Measurements from ENCODE around the gene SLC25A39.
"Not testable (repeated sequence)": the region's sequence is repeated elsewhere in the genome, so short reads cannot be mapped to it uniquely, and the experiment has no call there.

Gene SLC25A39

GRCh38 chr17:44333371-44333770 lies 8.7 kb upstream of the SLC25A39 start:
- no peak for DNase-seq

GRCh38 chr17:44331249-44331760 lies 6.7 kb upstream of the SLC25A39 start:
- peak; percentile 64 for DNase-seq

- not testable (repeated sequence) for DNase-seq
Observed at GRCh38 chr17:44330263-44330662, 5.6 kb upstream of the SLC25A39 start.

- DNase-seq = not testable (repeated sequence)
Observed at GRCh38 chr17:44329516-44329915, 4.9 kb upstream of the SLC25A39 start.

- no peak for DNase-seq
Observed at GRCh38 chr17:44327715-44328449, 3.3 kb upstream of the SLC25A39 start.

GRCh38 chr17:44326861-44327444 lies 2.3 kb upstream of the SLC25A39 start:
- DNase-seq = peak; percentile 94

GRCh38 chr17:44324092-44324570 lies 492 bp downstream of the SLC25A39 start:
- no peak for DNase-seq

- DNase-seq = no peak
Observed at GRCh38 chr17:44323359-44324091, 1.1 kb downstream of the SLC25A39 start.

GRCh38 chr17:44322236-44322895 lies 2.3 kb downstream of the SLC25A39 start:
- DNase-seq = no peak

- DNase-seq = no peak
Observed at GRCh38 chr17:44321246-44322120, 3.1 kb downstream of the SLC25A39 start.

- no peak for DNase-seq
Observed at GRCh38 chr17:44320066-44320465, 4.6 kb downstream of the SLC25A39 start.

GRCh38 chr17:44318077-44318892 lies 6.3 kb downstream of the SLC25A39 start:
- DNase-seq = no peak

GRCh38 chr17:44317545-44317944 lies 7.1 kb downstream of the SLC25A39 start:
- DNase-seq = no peak

- DNase-seq = no peak
Observed at GRCh38 chr17:44315760-44316731, 8.6 kb downstream of the SLC25A39 start.

- peak; percentile 22 for DNase-seq
Observed at GRCh38 chr17:44314869-44315661, 9.6 kb downstream of the SLC25A39 start.

GRCh38 chr17:44314524-44314868 lies 10.1 kb downstream of the SLC25A39 start:
- no peak for DNase-seq

- DNase-seq = no peak
Observed at GRCh38 chr17:44314031-44314430, 10.6 kb downstream of the SLC25A39 start.

- DNase-seq = no peak
Observed at GRCh38 chr17:44312396-44313104, 12.1 kb downstream of the SLC25A39 start.

All from NCI-H1092 (cell line).